K562 (cell line): ENCODE data around the gene MRPS26. TPM values are rescaled to one million over a fixed set of nuclear protein-coding genes. Genes with fewer than 3 reads are reported as not detected.

Experiments used
- CBX3 ChIP-seq, 2 experiments: IDR thresholded peaks; 1 replicate in 1 of 2; 2 replicates in 1 of 2; pipeline ENCODE4 v1.6.1; 2012; ENCODE audit warnings: inconsistent platforms in 2 of 2, low read length in 2 of 2, borderline replicate concordance in 1 of 2, control low read depth in 1 of 2
- ETV6 ChIP-seq, 3 experiments: fragments of 150-350 bp in 1 of 3; sonication (generic) in 1 of 3; formaldehyde crosslinking in 1 of 3; IDR thresholded peaks; 2 replicates each; pipeline versions ENCODE4 v1.6.1 to v1.8.0; 2014 to 2022; ENCODE audit warnings: borderline replicate concordance in 2 of 3, low read depth in 2 of 3, antibody characterized with exemption in 1 of 3, low read length in 1 of 3, mild to moderate bottlenecking in 1 of 3, missing genetic modification reagents in 1 of 3
- GMEB1 ChIP-seq: fragments of 250-450 bp; sonication (Bioruptor Pico); IDR thresholded peaks from 2 replicates; pipeline ENCODE4 v1.4.0; 2020; ENCODE audit warnings: mild to moderate bottlenecking
- HDAC2 ChIP-seq: fragments of 450-650 bp; IDR thresholded peaks from 2 replicates; pipeline ENCODE4 v1.6.1; 2016; ENCODE audit warnings: mild to moderate bottlenecking
- HDAC6 ChIP-seq: IDR thresholded peaks from 2 replicates; pipeline ENCODE4 v1.6.1; 2012; ENCODE audit warnings: low read depth, mild to moderate bottlenecking, control low read depth, inconsistent platforms, low read length, moderate library complexity
- HNRNPH1 ChIP-seq: fragments of 200-400 bp; formaldehyde crosslinking; optimal IDR thresholded peaks from 2 replicates; pipeline ENCODE3; 2017; ENCODE audit warnings: low read depth, mild to moderate bottlenecking, low read length, moderate library complexity
- JUN ChIP-seq, 2 experiments: sonication (generic) in 1 of 2; formaldehyde crosslinking in 1 of 2; IDR thresholded peaks; 2 replicates each; pipeline versions ENCODE4 v1.6.1 to v1.8.0; 2012 to 2022; ENCODE audit warnings: borderline replicate concordance in 2 of 2, mild to moderate bottlenecking in 2 of 2, improper control_type of control experiment in 1 of 2, low read depth in 1 of 2, low read length in 1 of 2, missing genetic modification reagents in 1 of 2
- KAT7 ChIP-seq: sonication (generic); formaldehyde crosslinking; IDR thresholded peaks from 2 replicates; pipeline ENCODE4 v1.8.0; 2022; ENCODE audit warnings: missing genetic modification reagents, mild to moderate bottlenecking, borderline replicate concordance
- KLF6 ChIP-seq: fragments of 250-450 bp; sonication (Bioruptor Pico); IDR thresholded peaks from 2 replicates; pipeline ENCODE4 v1.4.0; 2020; ENCODE audit warnings: mild to moderate bottlenecking, moderate library complexity, borderline replicate concordance
- MNT ChIP-seq, 2 experiments: fragments of 450-650 bp; conservative IDR thresholded peaks; 2 replicates each; pipeline ENCODE4 v1.6.1; 2017; ENCODE audit warnings: mild to moderate bottlenecking in 2 of 2, moderate library complexity in 2 of 2
- MYC ChIP-seq, 2 experiments: fragments of 250-450 bp in 1 of 2; sonication (Bioruptor Pico) in 1 of 2; IDR thresholded peaks; 2 replicates each; pipeline versions ENCODE4 v1.5.1 to v1.6.1; 2012 to 2021; ENCODE audit warnings: low read depth in 2 of 2, borderline replicate concordance in 1 of 2, improper control_type of control experiment in 1 of 2, low read length in 1 of 2, mild to moderate bottlenecking in 1 of 2, moderate library complexity in 1 of 2
- NR3C1 ChIP-seq: sonication (generic); formaldehyde crosslinking; IDR thresholded peaks from 2 replicates; pipeline ENCODE4 v1.8.1; 2022; ENCODE audit warnings: missing genetic modification reagents
- POLR2G ChIP-seq: fragments of 200-400 bp; formaldehyde crosslinking; IDR thresholded peaks from 2 replicates; pipeline ENCODE4 v1.6.1; 2017; ENCODE audit warnings: low read depth, mild to moderate bottlenecking, antibody characterized with exemption, low read length, moderate library complexity
- ZBTB5 ChIP-seq: fragments of 450-650 bp; IDR thresholded peaks from 2 replicates; pipeline ENCODE4 v1.6.1; 2017; ENCODE audit warnings: antibody characterized with exemption
- ZFP36 ChIP-seq: fragments of 150-350 bp; IDR thresholded peaks from 2 replicates; pipeline ENCODE4 v1.6.1; 2018; ENCODE audit warnings: low read length, low read depth; ENCODE audit not compliant: partially characterized antibody
- polyA plus RNA-seq, 8 experiments: library from polyadenylated mRNA; depleted of rRNA in 4 of 8; stranded (reverse) in 5 of 8; unstranded in 3 of 8; fragments of >200 nt; fragmentation: Nextera tagmentation in 2 of 8; fragmentation: Illumina TruSeq in 1 of 8; extraction: Ambion mirVana in 2 of 8; extraction: Trizol in 1 of 8; gene quantifications; 2 replicates each; pipeline versions ENCODE4 v1.2.1 to v1.2.3, GENCODE V29; 2011 to 2014; ENCODE audit warnings: inconsistent platforms in 1 of 8, missing spikeins in 1 of 8
- total RNA-seq, 7 experiments: library from RNA; depleted of rRNA in 6 of 7; stranded (reverse); fragments of >200 nt in 6 of 7; fragmentation: Illumina TruSeq in 2 of 7; extraction: Trizol in 2 of 7; gene quantifications; 2 replicates each; pipeline versions ENCODE4 v1.2.1 to v1.2.3, GENCODE V29; 2011 to 2021; ENCODE audit warnings: low replicate concordance in 1 of 7

MRPS26 gene
- total and polyA plus RNA-seq, 9 of the 15 experiments (the other 6 are each of a cell fraction or from before 2014, with no cell fraction given) = 2.7 to 70.5 (median 28.8) TPM

- no peak for TF ChIP-seq ZBTB5
- no peak for TF ChIP-seq HDAC2
- TF ChIP-seq ZFP36 = no peak
- TF ChIP-seq NR3C1 (CRISPR knock-in tag) = peak; percentile 78
- no peak for TF ChIP-seq CBX3 (IDR thresholded peaks at IDR 0.05; ENCODE audit: borderline replicate concordance in 1 of 2, low read length in 2 of 2)
- peak; percentile 93 for TF ChIP-seq POLR2G
- TF ChIP-seq GMEB1 = peak; percentile 76
- no peak for TF ChIP-seq ETV6 (IDR thresholded peaks at IDR 0.05; ENCODE audit: borderline replicate concordance in 1 of 2, low read depth in 2 of 2, low read length in 1 of 2)
- 0 out of 2 replicates have a peak, but pooled peaks have one; percentile 7 for TF ChIP-seq ETV6 (CRISPR knock-in tag; IDR thresholded peaks at IDR 0.05; ENCODE audit: borderline replicate concordance)
- TF ChIP-seq HDAC6 = 0 out of 2 replicates have a peak, but pooled peaks have one; percentile 4
- TF ChIP-seq MNT (conservative IDR thresholded peaks at IDR 0.05) = peak; percentile 62 to 86
- peak; percentile 81 for TF ChIP-seq MYC (IDR thresholded peaks at IDR 0.05; ENCODE audit: low read depth, low read length)
- no peak; the same call in 1 of the 2 replicates for TF ChIP-seq MYC (CRISPR knock-in tag; IDR thresholded peaks at IDR 0.05; ENCODE audit: borderline replicate concordance, low read depth)
- no peak for TF ChIP-seq KAT7 (CRISPR knock-in tag)
- TF ChIP-seq JUN (IDR thresholded peaks at IDR 0.05; ENCODE audit: borderline replicate concordance, low read depth, low read length) = no peak
- peak; percentile 69; the same call in 1 of the 2 replicates for TF ChIP-seq JUN (CRISPR knock-in tag; IDR thresholded peaks at IDR 0.05; ENCODE audit: borderline replicate concordance)
- no peak for TF ChIP-seq KLF6 (CRISPR knock-in tag)
- TF ChIP-seq HNRNPH1 = no peak
Measured at GRCh38 chr20:3045816-3046676, at the start of gene MRPS26 (continued).
